ENCODE results near the gene CCDC180.
"Not testable (repeated sequence)": the region's sequence is repeated elsewhere in the genome, so short reads cannot be mapped to it uniquely, and the experiment has no call there.

The CCDC180 gene

GRCh38 chr9:97311798-97312500 is 4.5 kb downstream of the CCDC180 start:
- DNase-seq: no peak

- no peak for DNase-seq
Observed at GRCh38 chr9:97312556-97312955, 5.1 kb downstream of the CCDC180 start.

- DNase-seq: no peak
Observed at GRCh38 chr9:97313243-97313642, 5.8 kb downstream of the CCDC180 start.

- no peak for DNase-seq
Observed at GRCh38 chr9:97313746-97314145, 6.3 kb downstream of the CCDC180 start.

- no peak for DNase-seq
Observed at GRCh38 chr9:97314503-97314902, 7.0 kb downstream of the CCDC180 start.

GRCh38 chr9:97315550-97315949 is 8.1 kb downstream of the CCDC180 start:
- no peak for DNase-seq

- no peak for DNase-seq
Observed at GRCh38 chr9:97316904-97317303, 9.4 kb downstream of the CCDC180 start.

GRCh38 chr9:97318433-97318832 is 11.0 kb downstream of the CCDC180 start:
- no peak for DNase-seq

GRCh38 chr9:97319395-97319794 is 11.9 kb downstream of the CCDC180 start:
- DNase-seq: peak in 1 of 2 donors; percentile 1

- no peak for DNase-seq
Observed at GRCh38 chr9:97320080-97320642, 12.7 kb downstream of the CCDC180 start.

GRCh38 chr9:97321251-97321650 is 13.8 kb downstream of the CCDC180 start:
- no peak for DNase-seq

GRCh38 chr9:97321691-97322090 is 14.2 kb downstream of the CCDC180 start:
- DNase-seq: no peak

GRCh38 chr9:97322105-97322504 is 14.6 kb downstream of the CCDC180 start:
- DNase-seq: no peak

GRCh38 chr9:97324954-97325353 is 17.5 kb downstream of the CCDC180 start:
- DNase-seq: no peak

- DNase-seq: no peak
Observed at GRCh38 chr9:97327562-97327961, 20.1 kb downstream of the CCDC180 start.

- no peak for DNase-seq
Observed at GRCh38 chr9:97332993-97333392, 25.5 kb downstream of the CCDC180 start.

- not testable (repeated sequence) for DNase-seq
Observed at GRCh38 chr9:97335622-97336021, 28.2 kb downstream of the CCDC180 start.

GRCh38 chr9:97348871-97349270 is 41.4 kb downstream of the CCDC180 start:
- DNase-seq: no peak

GRCh38 chr9:97349400-97349799 is 41.9 kb downstream of the CCDC180 start:
- DNase-seq: no peak

GRCh38 chr9:97354637-97355036 is 47.2 kb downstream of the CCDC180 start:
- no peak for DNase-seq

- no peak for DNase-seq
Observed at GRCh38 chr9:97357056-97357455, 49.6 kb downstream of the CCDC180 start.
